Immature natural killer cell (primary cell): ENCODE measurements around the gene MAT2A. TPM values are rescaled to one million over a fixed set of nuclear protein-coding genes. Genes with fewer than 3 reads are reported as not detected.

Experiments used
- DNase-seq, 3 donors: peaks; one replicate each; pipeline ENCODE4 v3.0.0; 2022; ENCODE audit warnings: mixed read lengths in 1 of 3
- H3K27ac Mint-ChIP-seq, 6 donors: one replicate each; pipeline ENCODE4 v1.8.0; 2020; ENCODE audit warnings: mixed read lengths in 6 of 6, mild to moderate bottlenecking in 5 of 6, inconsistent platforms in 4 of 6, moderate library complexity in 3 of 6
- H3K27me3 Mint-ChIP-seq, 3 donors: one replicate each; pipeline ENCODE4 v1.8.0; 2020 to 2021; ENCODE audit warnings: low read depth in 3 of 3, mild to moderate bottlenecking in 3 of 3, mixed read lengths in 3 of 3, moderate library complexity in 3 of 3, inconsistent platforms in 1 of 3
- H3K36me3 Mint-ChIP-seq, 3 donors: one replicate each; pipeline ENCODE4 v1.8.0; 2020; ENCODE audit warnings: mixed read lengths in 3 of 3, inconsistent platforms in 2 of 3, mild to moderate bottlenecking in 2 of 3
- H3K4me1 Mint-ChIP-seq, 2 donors: one replicate each; pipeline ENCODE4 v1.8.0; 2020; ENCODE audit warnings: inconsistent platforms in 2 of 2, mild to moderate bottlenecking in 2 of 2, mixed read lengths in 2 of 2, moderate library complexity in 1 of 2
- H3K4me3 Mint-ChIP-seq, 5 donors: one replicate each; pipeline ENCODE4 v1.8.0; 2020; ENCODE audit warnings: mild to moderate bottlenecking in 5 of 5, mixed read lengths in 5 of 5, inconsistent platforms in 3 of 5, moderate library complexity in 3 of 5
- H3K9me3 Mint-ChIP-seq, 6 donors: one replicate each; pipeline ENCODE4 v1.8.0; 2020; ENCODE audit warnings: mild to moderate bottlenecking in 6 of 6, mixed read lengths in 6 of 6, inconsistent platforms in 4 of 6, moderate library complexity in 3 of 6
- polyA plus RNA-seq, 3 donors: library from polyadenylated mRNA; unstranded; fragments of 300-500 nt; fragmentation: Illumina TruSeq; gene quantifications; one replicate each; pipeline ENCODE4 v1.2.3, GENCODE V29; 2021

Gene MAT2A
- polyA plus RNA-seq, 3 donors from 2014 or later: 46.5 to 115 (median 63.9) TPM

DNA sequence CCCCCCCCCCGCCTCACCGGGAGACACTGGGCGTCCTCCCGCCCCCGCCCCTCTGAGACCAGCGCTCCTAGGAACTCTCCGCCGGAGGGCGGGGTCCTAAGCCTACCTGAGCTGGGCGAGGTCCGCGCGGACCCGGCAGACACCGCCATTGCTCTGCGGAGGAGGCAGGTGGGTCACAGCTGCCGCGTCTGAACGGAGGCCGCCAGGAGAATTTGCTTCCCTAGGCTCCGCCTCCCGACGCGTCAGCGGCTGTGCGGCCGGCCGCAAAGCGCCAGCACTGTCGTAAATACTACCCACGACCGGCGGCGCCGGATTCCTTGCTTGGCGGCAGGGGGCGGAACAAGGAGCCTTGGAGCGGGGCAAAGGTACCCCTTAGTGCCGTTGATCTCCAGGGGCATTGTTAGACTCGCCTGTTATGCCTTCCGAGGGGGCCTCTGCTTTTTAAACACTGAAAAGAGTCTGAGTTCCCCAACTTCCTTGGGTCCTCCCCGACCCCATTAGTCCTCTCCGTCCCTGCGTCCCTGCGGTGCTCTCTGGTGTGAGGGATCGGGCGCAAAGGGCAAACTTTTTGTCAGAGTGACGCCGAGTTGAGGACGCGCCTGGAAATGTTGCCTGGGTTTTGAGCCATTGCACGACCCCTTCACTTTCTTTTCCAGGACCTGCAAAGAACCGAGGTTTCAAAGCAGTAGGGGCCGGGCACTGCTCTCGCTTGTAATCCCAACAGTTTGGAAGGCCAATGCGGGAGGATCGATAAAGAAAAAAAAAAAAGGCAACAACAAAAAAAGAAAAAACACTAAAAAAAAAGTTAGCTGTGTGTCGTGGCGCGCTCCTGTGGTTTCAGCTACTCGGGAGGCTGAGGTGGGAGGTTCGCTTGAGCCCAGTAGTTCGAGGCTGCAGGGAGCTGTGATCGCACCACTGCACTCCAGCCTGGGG lies 22.6 kb downstream of the MAT2A start, which contains the start of gene GGCX:
Gene GGCX (minus strand): TSS at position 214 of the 933 bp plus-strand sequence. CDS start 65 bp downstream, at position 149.
- H3K36me3 Mint-ChIP-seq: peaks cover 0 to 7% (median 0%) of the 10 kb centered on the region in 3 donors
- H3K9me3 Mint-ChIP-seq: peaks cover 0 to 1% (median 0%) of the 10 kb centered on the region in 6 donors
- peak within 1 kb of the TSS; percentile 92 to 98 (median 96) for H3K27ac Mint-ChIP-seq
- DNase-seq: peak; percentile 84 to 87 (median 86)
- H3K4me3 Mint-ChIP-seq: peak within 1 kb of the TSS; percentile 95 to 99 (median 95)
- peaks cover 25 to 26% of the 10 kb centered on the region in 2 donors for H3K4me1 Mint-ChIP-seq
- peaks cover 4 to 6% (median 6%) of the 10 kb centered on the region in 3 donors for H3K27me3 Mint-ChIP-seq

DNA sequence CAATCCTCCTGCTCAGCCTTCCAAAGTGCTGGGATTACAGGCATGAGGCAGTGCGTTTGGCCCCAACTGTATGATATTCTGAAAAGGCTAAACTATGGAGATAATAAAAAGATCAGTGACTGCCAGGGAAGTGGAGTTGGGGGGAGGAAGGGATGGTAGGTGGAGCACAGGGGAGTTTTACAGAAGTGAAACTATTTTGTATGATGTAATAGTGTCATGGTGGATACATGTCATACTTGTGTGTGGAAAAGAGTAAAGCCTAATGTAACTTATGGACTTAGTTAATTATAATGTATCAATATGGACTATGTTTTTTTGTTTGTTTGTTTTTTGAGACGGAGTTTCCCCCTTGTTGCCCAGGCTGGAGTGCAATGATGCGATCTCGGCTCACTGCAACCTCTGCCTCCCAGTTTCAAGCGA lies 25.2 kb downstream of the MAT2A start:
- Mint-ChIP-seq H3K4me3 (peak overlapping the region in 3 of 5 donors; percentile 25 to 58 (median 55)), H3K27ac (peak overlapping the region in 1 of 6 donors; percentile 74), H3K36me3 (no peaks in the 10 kb centered on the region), H3K4me1 (peaks cover 23 to 26% of the 10 kb centered on the region in 2 donors), H3K9me3 (peaks cover 0 to 1% (median 0%) of the 10 kb centered on the region in 6 donors), H3K27me3 (peaks cover 4 to 7% (median 6%) of the 10 kb centered on the region in 3 donors)
- DNase-seq: no peak

DNA sequence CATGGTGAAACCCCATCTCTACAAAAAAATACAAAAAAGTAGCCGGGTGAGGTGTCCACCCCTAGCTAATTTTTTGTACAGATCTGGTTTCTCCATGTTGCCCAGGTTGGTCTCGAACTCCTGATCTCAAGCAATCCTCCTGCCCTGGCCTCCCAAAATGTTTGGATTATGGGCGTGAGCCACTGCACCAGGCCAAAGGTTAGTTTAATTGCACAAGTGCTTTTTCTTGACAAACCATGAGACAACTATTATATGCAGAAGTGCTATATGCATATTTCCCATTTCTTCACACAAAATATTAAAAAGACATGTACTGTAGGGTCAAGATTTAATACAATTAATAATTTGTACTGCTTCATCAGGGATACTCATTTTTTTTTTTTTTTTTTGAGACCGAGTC lies 27.3 kb downstream of the MAT2A start:
- Mint-ChIP-seq H3K4me1 (peaks cover 5 to 7% of the 10 kb centered on the region in 2 donors), H3K36me3 (no peaks in the 10 kb centered on the region), H3K27me3 (peaks cover 4 to 9% (median 5%) of the 10 kb centered on the region in 3 donors), H3K9me3 (peaks cover 0 to 1% (median 0%) of the 10 kb centered on the region in 6 donors), H3K27ac (no peak overlapping the region), H3K4me3 (no peak overlapping the region)
- no peak for DNase-seq

DNA sequence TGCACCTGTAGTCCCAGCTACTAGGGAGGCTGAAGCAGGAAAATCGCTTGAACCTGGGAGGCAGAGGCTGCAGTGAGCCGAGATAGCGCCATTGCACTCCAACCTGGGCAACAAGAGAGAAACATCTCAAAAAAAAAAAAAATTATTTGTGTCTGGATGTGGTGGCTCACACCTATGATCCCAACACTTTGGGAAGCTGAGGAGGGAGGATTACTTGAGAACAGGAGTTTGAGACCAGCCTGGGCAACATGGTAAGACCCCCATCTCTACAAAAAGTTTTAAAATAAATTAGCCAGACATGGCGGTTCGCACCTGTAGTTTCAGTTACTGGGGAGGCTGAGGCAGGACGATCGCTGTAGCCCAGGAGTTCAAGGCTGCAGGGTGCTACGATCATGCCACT lies 36.8 kb downstream of the MAT2A start:
- Mint-ChIP-seq H3K9me3 (no peaks in the 10 kb centered on the region), H3K4me3 (no peak overlapping the region)

DNA sequence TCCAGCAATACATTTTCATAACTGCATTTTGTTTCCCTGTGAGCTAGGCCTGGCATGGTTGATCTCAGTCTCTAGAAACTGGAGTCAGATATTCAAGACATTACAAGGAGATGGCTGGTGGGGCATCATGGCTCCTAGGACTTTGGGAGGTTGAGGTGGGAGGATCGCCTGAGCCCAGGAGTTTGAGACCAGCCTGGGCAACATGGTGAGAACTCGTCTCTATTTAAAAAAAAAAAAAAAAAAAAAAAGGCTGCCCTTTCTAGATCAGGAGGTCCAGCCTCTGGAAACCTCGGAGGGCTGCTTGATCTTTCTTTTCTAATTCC lies 38.1 kb downstream of the MAT2A start:
- no peaks in the 10 kb centered on the region for H3K9me3 Mint-ChIP-seq
- H3K27me3 Mint-ChIP-seq: peaks cover 0 to 2% (median 2%) of the 10 kb centered on the region in 3 donors
- peaks cover 7 to 10% (median 7%) of the 10 kb centered on the region in 3 donors for H3K36me3 Mint-ChIP-seq
- H3K4me1 Mint-ChIP-seq: peaks cover 36 to 45% of the 10 kb centered on the region in 2 donors
- peak overlapping the region; percentile 96 to 98 (median 97) for H3K4me3 Mint-ChIP-seq
- peak overlapping the region; percentile 88 to 98 (median 94) for H3K27ac Mint-ChIP-seq
- no peak for DNase-seq

More for the DNA sequence above, 36.8 kb downstream of the MAT2A start:
- peaks cover 0 to 3% (median 0%) of the 10 kb centered on the region in 3 donors for H3K36me3 Mint-ChIP-seq
- peaks cover 0 to 2% (median 2%) of the 10 kb centered on the region in 3 donors for H3K27me3 Mint-ChIP-seq
- H3K4me1 Mint-ChIP-seq: peaks cover 31 to 37% of the 10 kb centered on the region in 2 donors
- no peak overlapping the region for H3K27ac Mint-ChIP-seq
- DNase-seq: no peak

DNA sequence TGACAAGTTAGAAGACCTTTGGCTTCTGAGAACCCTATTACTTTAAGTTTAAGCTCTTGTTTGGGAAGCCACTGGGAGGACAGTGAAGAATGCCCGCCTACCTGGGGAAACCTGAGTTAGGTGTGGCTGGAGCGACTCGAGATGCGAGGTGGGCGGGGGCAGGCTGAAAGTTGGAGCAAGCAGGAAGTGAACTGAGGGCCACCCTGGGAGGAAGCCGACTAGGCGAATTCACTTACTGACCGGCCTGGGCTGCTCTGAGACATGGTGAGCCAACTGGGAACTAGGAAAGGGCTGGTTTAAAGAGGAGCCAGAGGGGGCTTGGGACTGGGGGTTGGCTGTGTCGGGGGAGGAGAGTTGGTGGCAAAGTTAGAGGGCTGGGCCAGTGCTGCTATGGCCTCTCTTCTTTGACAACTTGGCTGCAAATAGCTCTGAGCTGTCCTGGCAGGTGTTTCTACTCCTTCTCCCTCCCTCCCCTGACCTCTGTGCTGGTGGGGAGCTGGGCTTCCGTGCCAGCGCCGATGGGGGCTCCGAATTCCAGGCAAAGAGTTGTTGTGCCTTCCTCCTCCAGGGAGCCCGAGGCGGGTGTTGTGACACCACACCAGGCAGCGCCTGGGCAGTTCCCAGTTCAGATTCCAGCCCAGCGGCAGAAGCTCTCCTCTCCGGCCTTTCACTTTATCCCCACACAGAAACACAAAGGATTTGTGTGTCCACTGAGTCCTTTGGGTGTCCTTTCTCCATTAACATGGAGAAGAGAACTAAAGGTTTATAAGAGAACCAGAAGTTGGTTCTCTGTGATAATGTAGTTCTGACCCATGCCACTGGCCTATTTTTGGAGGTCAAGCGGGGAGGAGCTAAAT lies 38.6 kb downstream of the MAT2A start, which contains the start of gene VAMP8:
Gene VAMP8 (plus strand): TSS at position 201 of the 857 bp plus-strand sequence. CDS start 61 bp downstream, at position 262.
- peak within 1 kb of the TSS; percentile 96 to 98 (median 97) for H3K4me3 Mint-ChIP-seq
- peaks cover 0 to 2% (median 2%) of the 10 kb centered on the region in 3 donors for H3K27me3 Mint-ChIP-seq
- H3K9me3 Mint-ChIP-seq: no peaks in the 10 kb centered on the region
- H3K4me1 Mint-ChIP-seq: peaks cover 39 to 51% of the 10 kb centered on the region in 2 donors
- peaks cover 8 to 16% (median 12%) of the 10 kb centered on the region in 3 donors for H3K36me3 Mint-ChIP-seq
- DNase-seq: peak; percentile 47 to 50 (median 48)
- peak within 1 kb of the TSS; percentile 88 to 98 (median 94) for H3K27ac Mint-ChIP-seq

DNA sequence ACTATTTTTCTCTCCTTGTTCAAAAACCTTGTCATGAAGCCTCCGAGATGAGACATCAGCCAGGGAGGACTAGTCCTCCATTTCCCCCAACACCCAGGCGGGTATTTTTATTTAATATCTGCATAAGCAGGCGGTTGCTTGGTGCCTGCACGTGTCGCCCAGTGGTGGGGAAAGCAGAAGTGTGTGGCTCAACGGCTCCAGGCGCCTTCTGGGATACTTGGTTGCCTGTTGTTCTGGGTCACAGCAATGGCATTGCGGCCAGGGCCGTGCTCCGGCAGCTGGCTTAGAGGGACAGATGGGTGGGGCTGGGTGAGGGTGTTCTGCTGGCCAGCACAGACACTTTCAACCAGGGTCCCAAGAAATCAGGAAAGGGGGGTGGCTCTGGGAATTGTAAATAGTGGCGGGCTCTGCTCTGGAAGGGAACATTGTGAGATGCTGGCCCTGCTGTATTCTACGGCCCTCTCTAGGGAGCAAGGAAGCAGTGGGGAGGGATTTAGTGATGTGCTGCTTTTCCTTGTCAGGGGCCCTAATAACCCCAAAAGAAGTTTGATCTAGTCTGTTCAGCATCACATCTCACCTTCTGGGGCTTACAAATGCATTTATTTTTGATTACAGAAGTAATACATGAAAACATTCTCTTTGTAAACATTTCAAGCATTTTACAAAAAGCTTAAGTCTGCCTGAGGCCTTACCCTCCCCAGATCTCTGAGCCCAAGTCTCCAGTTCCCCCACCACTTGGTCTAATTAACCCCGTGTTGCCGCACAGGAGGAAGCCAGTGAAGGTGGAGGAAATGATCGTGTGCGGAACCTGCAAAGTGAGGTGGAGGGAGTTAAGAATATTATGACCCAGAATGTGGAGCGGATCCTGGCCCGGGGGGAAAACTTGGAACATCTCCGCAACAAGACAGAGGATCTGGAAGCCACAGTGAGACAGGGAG lies 39.5 kb downstream of the MAT2A start:
- DNase-seq: no peak
- Mint-ChIP-seq H3K27me3 (peaks cover 0 to 2% (median 2%) of the 10 kb centered on the region in 3 donors), H3K4me3 (peak overlapping the region; percentile 96 to 98 (median 97)), H3K9me3 (no peaks in the 10 kb centered on the region), H3K4me1 (peaks cover 45 to 59% of the 10 kb centered on the region in 2 donors), H3K27ac (peak overlapping the region; percentile 88 to 98 (median 94)), H3K36me3 (peaks cover 8 to 16% (median 12%) of the 10 kb centered on the region in 3 donors)

DNA sequence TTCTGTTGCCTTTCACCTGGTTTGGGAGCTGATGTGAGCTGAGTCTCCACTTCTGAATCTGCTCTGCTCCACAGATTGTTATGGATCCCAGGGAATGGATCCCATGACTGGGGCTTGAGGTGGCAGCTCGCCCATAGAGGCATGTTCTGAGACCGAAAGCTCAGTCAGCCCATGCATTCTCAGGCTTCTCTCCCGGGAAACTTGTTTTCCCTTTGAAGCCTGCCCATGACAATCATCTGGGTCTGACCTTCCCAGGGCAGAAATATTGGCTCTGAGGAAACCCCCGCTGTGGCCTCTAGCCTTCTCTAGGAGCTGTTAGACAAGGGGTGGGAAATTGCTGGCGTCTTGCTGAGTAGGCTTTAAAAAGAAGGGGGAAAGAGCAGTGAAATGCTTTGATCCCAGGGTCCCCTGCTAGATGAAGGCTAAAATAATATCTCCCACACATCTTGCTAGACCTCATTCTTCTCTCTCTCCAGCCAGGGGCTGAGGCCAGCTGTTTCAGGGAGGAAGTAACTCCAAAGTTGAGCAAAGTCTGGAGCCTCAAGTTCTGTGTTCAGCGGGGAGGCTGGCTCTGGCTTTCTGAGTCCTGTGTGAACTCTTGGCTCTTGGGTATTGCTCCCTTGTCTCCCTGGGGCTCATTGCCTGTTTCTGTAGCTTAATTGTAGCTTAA lies 40.4 kb downstream of the MAT2A start:
- DNase-seq: no peak
- H3K4me3 Mint-ChIP-seq: peak overlapping the region; percentile 96 to 98 (median 97)
- H3K27ac Mint-ChIP-seq: peak overlapping the region; percentile 88 to 98 (median 94)
- H3K4me1 Mint-ChIP-seq: peaks cover 50 to 66% of the 10 kb centered on the region in 2 donors
- H3K27me3 Mint-ChIP-seq: peaks cover 0 to 2% (median 2%) of the 10 kb centered on the region in 3 donors
- H3K36me3 Mint-ChIP-seq: peaks cover 8 to 16% (median 12%) of the 10 kb centered on the region in 3 donors
- H3K9me3 Mint-ChIP-seq: no peaks in the 10 kb centered on the region

DNA sequence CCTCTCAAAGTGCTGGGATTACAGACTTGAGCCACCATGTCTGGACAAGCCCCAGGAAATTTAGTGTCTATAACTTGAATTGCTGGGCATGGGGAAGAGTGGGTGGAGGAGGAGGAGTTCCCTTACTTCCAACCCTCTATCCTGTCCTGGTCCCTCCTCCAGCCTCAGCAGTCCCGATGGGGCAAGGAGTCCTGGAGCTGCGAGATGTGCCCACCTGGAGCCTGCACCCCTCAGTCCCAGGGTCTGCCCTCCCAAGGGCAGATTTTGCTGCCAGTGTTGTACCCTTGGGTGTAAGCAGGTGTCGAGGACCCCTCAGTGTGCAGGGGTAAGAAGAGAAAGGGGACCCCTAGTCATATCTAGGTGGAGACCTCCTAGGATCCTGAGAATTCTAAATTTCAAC lies 41.2 kb downstream of the MAT2A start:
- H3K4me1 Mint-ChIP-seq: peaks cover 56 to 72% of the 10 kb centered on the region in 2 donors
- H3K36me3 Mint-ChIP-seq: peaks cover 8 to 16% (median 12%) of the 10 kb centered on the region in 3 donors
- H3K9me3 Mint-ChIP-seq: no peaks in the 10 kb centered on the region
- peak overlapping the region; percentile 17 to 97 (median 33) for H3K4me3 Mint-ChIP-seq
- peak overlapping the region in 2 of 6 donors; percentile 51 to 59 for H3K27ac Mint-ChIP-seq
- peaks cover 0 to 2% (median 2%) of the 10 kb centered on the region in 3 donors for H3K27me3 Mint-ChIP-seq
- no peak for DNase-seq

DNA sequence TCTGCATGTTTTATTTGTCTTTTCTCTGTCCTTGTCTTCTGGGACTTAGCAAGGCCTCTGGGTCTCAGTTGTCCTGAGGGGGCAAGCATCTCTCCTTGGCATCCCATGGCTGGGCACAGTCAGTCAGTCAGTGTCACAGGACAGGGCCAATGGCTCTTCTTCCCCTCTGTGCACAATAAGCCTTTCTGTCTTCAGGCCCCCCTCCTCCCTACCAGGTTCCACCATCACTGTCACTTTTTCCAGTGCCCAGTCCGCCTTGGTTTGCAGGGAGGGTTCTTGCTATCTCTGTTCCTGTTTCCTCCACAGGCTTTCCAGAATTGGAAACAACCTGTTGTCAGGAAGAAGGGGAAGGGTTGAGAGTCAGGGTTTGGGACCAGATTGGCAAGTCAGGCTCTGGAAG lies 43.5 kb downstream of the MAT2A start:
- Mint-ChIP-seq H3K36me3 (peaks cover 8 to 16% (median 12%) of the 10 kb centered on the region in 3 donors), H3K9me3 (no peaks in the 10 kb centered on the region), H3K4me3 (peak overlapping the region; percentile 11 to 65 (median 47)), H3K4me1 (peaks cover 65 to 83% of the 10 kb centered on the region in 2 donors), H3K27ac (peak overlapping the region in 5 of 6 donors; percentile 69 to 84 (median 77)), H3K27me3 (no peaks in the 10 kb centered on the region)
- DNase-seq: no peak

DNA sequence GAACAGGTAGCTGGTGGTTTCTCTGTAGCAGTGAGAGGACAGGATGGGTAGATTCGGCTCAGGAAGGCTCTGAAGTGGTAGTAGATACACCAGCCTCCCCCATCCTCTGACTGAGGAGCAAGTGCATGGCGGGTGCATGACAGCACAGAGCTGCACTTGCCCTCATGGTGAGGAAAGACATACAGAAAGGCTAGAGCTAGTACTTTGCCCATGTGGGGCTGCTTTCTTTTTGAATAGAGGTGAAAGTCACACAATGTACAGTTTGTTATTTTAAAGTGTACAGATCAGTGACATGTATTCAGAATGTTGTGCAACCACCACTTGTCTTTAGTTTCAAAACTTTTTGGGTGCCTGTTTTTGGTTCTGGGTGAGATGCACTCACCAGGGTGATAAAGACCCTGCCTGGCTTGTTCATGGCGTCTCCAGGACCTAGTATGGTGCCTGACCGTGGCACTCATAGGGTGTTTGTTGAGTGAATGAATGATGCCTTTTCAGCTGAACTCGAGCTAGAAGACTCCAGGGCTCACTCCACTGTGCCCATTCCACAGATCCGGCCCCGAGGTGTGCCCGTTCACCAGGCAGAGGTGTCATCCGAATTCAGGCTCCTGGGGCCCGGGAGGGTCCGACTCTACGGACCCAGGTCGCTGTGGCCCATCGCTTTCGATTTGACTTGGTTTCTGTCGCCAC lies 44.8 kb downstream of the MAT2A start:
- peak; percentile 51 to 56 (median 56) for DNase-seq
- Mint-ChIP-seq H3K27me3 (no peaks in the 10 kb centered on the region), H3K27ac (peak overlapping the region; percentile 84 to 94 (median 90))

More for the DNA sequence above, 44.8 kb downstream of the MAT2A start:
- peak overlapping the region; percentile 86 to 93 (median 90) for H3K4me3 Mint-ChIP-seq
- no peaks in the 10 kb centered on the region for H3K9me3 Mint-ChIP-seq
- H3K4me1 Mint-ChIP-seq: peaks cover 58 to 83% of the 10 kb centered on the region in 2 donors
- H3K36me3 Mint-ChIP-seq: peaks cover 8 to 19% (median 12%) of the 10 kb centered on the region in 3 donors
